Left lung (tissue), 10 donors: ENCODE measurements around the gene RPGRIP1L. TPM values are rescaled to one million over a fixed set of nuclear protein-coding genes. Genes with fewer than 3 reads are reported as not detected.

Experiments used
- ATAC-seq: fragments of 200-7000 bp; cut with Tn5 transposase; one replicate; pipeline ENCODE4 v1.9.1; 2020; ENCODE audit warnings: moderate library complexity
- DNase-seq, 4 donors: peaks; one replicate each; pipeline ENCODE4 v3.0.0-alpha.2; 2013 to 2020
- H3K27ac ChIP-seq, 2 donors: fragments of 200-600 bp; sonication (generic) in 1 of 2; one replicate each; pipeline versions ENCODE4 v1.5.0 to v1.8.0; 2020 to 2021
- H3K27me3 ChIP-seq, 2 donors: fragments of 200-600 bp; sonication (generic) in 1 of 2; one replicate each; pipeline versions ENCODE4 v1.5.0 to v1.8.0; 2020 to 2021
- H3K36me3 ChIP-seq, 2 donors: fragments of 200-600 bp; sonication (generic) in 1 of 2; one replicate each; pipeline versions ENCODE4 v1.5.0 to v1.8.0; 2020 to 2021
- H3K4me1 ChIP-seq, 2 donors: fragments of 200-600 bp; one replicate each; pipeline ENCODE4 v1.8.0; 2021
- H3K4me3 ChIP-seq, 2 donors: fragments of 200-600 bp; sonication (generic) in 1 of 2; one replicate each; pipeline versions ENCODE4 v1.5.0 to v1.8.0; 2020 to 2021; ENCODE audit warnings: mild to moderate bottlenecking in 1 of 2
- H3K9me3 ChIP-seq, 2 donors: fragments of 200-600 bp; sonication (generic) in 1 of 2; one replicate each; pipeline versions ENCODE4 v1.5.0 to v1.8.0; 2020 to 2021
- intact Hi-C, 2 donors: fragments of 100-400 bp; cut with DNase I; formaldehyde crosslinking; loops; one replicate each; pipeline versions ENCODE4 v1.11.2 to v1.14.2; 2022
- polyA plus RNA-seq, 6 donors: library from polyadenylated mRNA; unstranded; fragments of 120-200 nt; gene quantifications; one replicate each; pipeline ENCODE4 v1.2.1, GENCODE V29; 2013; ENCODE audit not compliant: insufficient read length in 6 of 6
- total RNA-seq, 2 donors: library from RNA; stranded (reverse); fragmentation: NEBNext Ultra II Directional; extraction: Animal tissue kit (Norgen Biotek cat#: 25700); gene quantifications; one replicate each; pipeline ENCODE4 v1.2.1, GENCODE V29; 2021
- TF ChIP-seq, protein P1 (sequence below), 2 donors: fragments of 200-600 bp; sonication (generic) in 1 of 2; IDR thresholded peaks; one replicate each; pipeline versions ENCODE4 v1.5.0 to v1.8.0; 2021; ENCODE audit warnings: antibody characterized with exemption in 2 of 2
- donor health status: DM: no; HTN: yes; CAD: no.
- donor health status: DM: no; HTN: no; CAD: no.

RPGRIP1L gene
- total and polyA plus RNA-seq, 8 donors = 8.0 to 18.2 (median 16.3) TPM

DNA sequence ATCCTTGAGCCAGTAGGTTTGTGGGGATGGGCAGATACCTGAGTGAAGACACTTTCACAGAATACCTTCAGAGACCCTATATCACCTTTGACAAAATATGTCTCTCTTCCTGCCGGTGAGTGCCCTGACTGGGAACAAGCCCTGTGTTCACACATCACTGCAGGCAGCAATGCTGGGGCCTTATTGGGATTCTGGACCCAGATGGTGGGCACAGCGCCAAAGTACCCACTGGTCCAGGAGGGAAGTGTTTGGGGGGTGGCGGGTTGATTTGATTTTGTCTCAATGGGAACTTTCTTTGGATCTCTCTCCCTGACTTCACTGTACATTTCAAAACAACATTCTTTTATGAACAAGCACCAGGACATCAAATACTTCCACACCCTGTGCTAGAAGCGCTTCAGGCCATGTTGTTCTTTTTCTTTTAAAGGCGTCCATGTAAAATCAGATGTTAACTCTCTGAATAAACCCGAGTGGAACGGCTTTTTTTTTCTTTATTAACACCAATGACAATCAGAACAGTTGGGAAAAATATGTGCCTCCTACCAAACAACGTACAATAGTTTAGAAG lies 138.3 kb downstream of the RPGRIP1L start:
- intact Hi-C loops = no loop called here
- DNase-seq (no peak), ATAC-seq (peak; percentile 23)
- TF ChIP-seq, protein P1, sequence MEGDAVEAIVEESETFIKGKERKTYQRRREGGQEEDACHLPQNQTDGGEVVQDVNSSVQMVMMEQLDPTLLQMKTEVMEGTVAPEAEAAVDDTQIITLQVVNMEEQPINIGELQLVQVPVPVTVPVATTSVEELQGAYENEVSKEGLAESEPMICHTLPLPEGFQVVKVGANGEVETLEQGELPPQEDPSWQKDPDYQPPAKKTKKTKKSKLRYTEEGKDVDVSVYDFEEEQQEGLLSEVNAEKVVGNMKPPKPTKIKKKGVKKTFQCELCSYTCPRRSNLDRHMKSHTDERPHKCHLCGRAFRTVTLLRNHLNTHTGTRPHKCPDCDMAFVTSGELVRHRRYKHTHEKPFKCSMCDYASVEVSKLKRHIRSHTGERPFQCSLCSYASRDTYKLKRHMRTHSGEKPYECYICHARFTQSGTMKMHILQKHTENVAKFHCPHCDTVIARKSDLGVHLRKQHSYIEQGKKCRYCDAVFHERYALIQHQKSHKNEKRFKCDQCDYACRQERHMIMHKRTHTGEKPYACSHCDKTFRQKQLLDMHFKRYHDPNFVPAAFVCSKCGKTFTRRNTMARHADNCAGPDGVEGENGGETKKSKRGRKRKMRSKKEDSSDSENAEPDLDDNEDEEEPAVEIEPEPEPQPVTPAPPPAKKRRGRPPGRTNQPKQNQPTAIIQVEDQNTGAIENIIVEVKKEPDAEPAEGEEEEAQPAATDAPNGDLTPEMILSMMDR (IDR thresholded peaks at IDR 0.05) = no peak
- Histone ChIP-seq H3K4me1 (no peaks in the 10 kb centered on the region), H3K9me3 (peaks cover 0 to 1% of the 10 kb centered on the region in 2 donors), H3K27me3 (no peaks in the 10 kb centered on the region), H3K4me3 (no peak overlapping the region), H3K36me3 (no peaks in the 10 kb centered on the region), H3K27ac (no peak overlapping the region)

DNA sequence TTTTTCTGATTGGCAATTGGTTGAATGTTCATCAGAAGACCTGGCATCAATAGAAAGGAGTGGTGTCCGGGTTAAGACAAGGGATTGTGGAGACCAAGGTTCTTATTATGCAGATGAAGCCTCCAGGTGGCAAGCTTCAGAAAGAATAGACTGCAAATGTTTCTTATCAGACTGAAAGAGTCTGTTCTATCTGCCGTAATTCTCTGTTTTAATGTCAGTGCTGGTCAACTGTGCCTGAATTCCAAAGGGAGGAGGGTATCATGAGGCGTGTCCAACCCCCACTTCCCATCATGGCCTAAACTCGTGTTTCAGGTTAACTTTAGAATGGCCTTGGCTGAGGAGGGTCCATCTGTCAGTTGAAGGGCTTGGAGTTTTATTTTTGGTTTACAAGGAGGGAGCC lies 140.2 kb downstream of the RPGRIP1L start:
- no peaks in the 10 kb centered on the region for H3K27me3 ChIP-seq
- H3K27ac ChIP-seq = no peak overlapping the region
- H3K4me1 ChIP-seq = no peaks in the 10 kb centered on the region
- H3K36me3 ChIP-seq = no peaks in the 10 kb centered on the region
- TF ChIP-seq, protein P1 (IDR thresholded peaks at IDR 0.05) = no peak
- intact Hi-C loops = no loop called here
- no peaks in the 10 kb centered on the region for H3K9me3 ChIP-seq
- DNase-seq = no peak
- no peak overlapping the region for H3K4me3 ChIP-seq
- ATAC-seq = no peak

DNA sequence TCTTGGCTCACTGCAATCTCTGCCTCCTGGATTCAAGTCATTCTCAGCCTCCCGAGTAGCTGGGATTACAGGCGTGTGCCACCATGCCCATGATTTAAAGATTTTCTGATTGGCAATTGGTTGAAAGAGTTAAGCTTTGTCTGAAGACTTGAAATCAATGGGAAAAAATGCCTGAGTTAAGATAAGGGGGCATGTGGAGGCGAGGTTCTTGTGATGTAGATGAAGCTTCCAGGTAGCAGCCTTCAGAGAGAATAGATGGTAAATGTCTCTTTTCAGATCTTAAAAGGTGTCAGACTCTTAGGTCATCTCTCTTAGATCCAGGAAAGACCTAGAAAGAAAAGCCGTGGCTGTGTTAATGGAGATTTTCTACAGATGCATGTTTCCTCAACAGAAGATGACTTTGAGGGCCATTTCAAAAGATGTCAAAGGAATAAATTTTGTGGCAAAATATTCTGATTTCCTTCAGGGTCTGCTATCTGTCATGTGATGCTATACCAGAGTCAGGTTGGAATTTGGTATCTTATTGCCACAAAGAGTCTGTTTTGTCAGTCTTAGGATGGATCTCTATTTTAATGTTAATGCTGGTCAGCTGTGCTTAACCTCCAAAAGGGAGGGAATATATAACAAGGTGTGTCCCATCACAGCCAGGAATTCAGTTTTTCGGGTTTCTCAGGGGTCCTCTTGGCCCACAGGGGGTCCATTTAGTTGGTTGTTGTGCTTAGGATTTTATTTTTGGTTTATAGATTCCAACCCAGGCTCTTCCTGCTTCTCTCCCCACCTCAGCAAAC lies 142.4 kb downstream of the RPGRIP1L start:
- TF ChIP-seq, protein P1 (IDR thresholded peaks at IDR 0.05) = no peak
- Histone ChIP-seq H3K9me3 (no peaks in the 10 kb centered on the region), H3K4me3 (no peak overlapping the region), H3K27ac (no peak overlapping the region), H3K27me3 (no peaks in the 10 kb centered on the region), H3K36me3 (no peaks in the 10 kb centered on the region), H3K4me1 (no peaks in the 10 kb centered on the region)
- intact Hi-C loops = no loop called here
- no peak for DNase-seq
- ATAC-seq = no peak

DNA sequence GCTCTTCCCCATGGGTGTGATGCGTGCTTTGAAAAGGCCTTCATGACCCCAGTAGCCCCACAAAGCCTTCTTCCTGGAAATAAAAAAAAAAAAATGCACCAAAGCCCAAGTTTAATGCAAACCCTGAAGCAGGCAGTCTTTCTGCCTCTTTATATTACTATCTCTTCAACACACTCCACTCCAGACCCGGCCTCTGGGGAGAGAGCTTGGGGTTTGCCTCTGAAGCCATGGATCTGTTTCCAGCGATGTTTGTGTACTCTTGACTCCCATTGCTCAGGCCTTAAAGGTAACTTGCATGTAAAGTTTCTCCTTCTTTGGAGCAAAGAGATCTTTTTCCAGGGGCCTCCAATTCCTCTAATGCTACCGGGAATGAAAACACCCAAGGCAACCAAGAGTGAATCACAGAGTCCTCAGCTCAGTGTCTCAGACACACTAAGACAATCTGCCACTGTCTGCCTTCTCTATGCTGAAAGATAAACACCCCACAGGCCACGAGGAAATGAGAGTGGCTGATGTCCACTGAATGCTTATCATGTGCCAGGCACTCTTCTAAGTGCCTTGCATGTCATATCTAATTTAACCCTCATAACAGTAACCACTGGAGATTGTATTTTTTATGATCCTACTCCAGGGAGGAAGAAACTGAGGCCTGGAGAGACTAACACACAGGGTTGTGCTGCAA lies 144.2 kb downstream of the RPGRIP1L start:
- ATAC-seq (no peak), DNase-seq (no peak)
- H3K36me3 ChIP-seq = no peaks in the 10 kb centered on the region
- no peaks in the 10 kb centered on the region for H3K4me1 ChIP-seq
- H3K27ac ChIP-seq = no peak overlapping the region
- no peaks in the 10 kb centered on the region for H3K9me3 ChIP-seq
- TF ChIP-seq, protein P1 (IDR thresholded peaks at IDR 0.05) = no peak
- H3K4me3 ChIP-seq = no peak overlapping the region
- no peaks in the 10 kb centered on the region for H3K27me3 ChIP-seq
- intact Hi-C loops = no loop called here

DNA sequence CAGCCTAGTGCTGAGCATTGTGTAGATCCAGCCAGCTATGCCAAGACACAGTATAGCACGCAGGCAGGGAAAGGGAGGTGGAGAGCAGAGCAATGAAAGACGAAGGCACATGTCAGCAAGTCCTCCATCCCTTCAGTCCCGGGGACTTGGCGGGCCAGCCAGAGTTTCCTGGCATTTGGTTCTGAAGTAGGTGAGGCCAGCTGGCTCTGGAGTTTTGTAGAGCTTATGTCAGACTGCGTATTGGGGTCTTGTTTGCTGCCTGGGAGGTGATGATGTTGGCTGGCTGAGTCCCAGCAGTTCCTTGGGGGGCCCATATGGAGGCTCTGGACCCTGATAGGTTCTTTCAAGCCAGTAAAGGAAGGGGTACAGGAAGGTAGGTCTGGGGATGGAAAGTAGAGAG lies 144.9 kb downstream of the RPGRIP1L start:
- no peaks in the 10 kb centered on the region for H3K36me3 ChIP-seq
- no peak overlapping the region for H3K27ac ChIP-seq
- no peaks in the 10 kb centered on the region for H3K4me1 ChIP-seq
- TF ChIP-seq, protein P1 (IDR thresholded peaks at IDR 0.05) = no peak
- ATAC-seq (no peak), DNase-seq (no peak)
- H3K27me3 ChIP-seq = no peaks in the 10 kb centered on the region
- H3K9me3 ChIP-seq = no peaks in the 10 kb centered on the region
- intact Hi-C loops = no loop called here
- H3K4me3 ChIP-seq = no peak overlapping the region
